Activated gamma-delta T cell treated with anti-CD3 and anti-CD28 coated beads, Interleukin-2, amount 50 U/mL, for 16 hours (primary cell): ENCODE results near the gene MYORG.

Source experiments
- DNase-seq: peaks from one replicate; pipeline ENCODE4 v3.0.0-alpha.2; 2020; ENCODE audit warnings: low read depth

The MYORG gene

GRCh38 chr9:34376596-34377403 lies at the start of gene MYORG:
MYORG (minus strand) TSS chr9:34376898; CDS start chr9:34372943, 3,955 bp downstream.
- DNase-seq = peak; percentile 95

GRCh38 chr9:34419716-34420504 lies 43.2 kb upstream of the MYORG start:
- no peak for DNase-seq

- DNase-seq = no peak
These were observed 41.0 kb upstream of the MYORG start for GRCh38 chr9:34417734-34418133.

- no peak for DNase-seq
These were observed 36.6 kb upstream of the MYORG start for GRCh38 chr9:34413231-34413852.

GRCh38 chr9:34412336-34412735 lies 35.6 kb upstream of the MYORG start:
- no peak for DNase-seq

- DNase-seq = no peak
These were observed 32.5 kb upstream of the MYORG start for GRCh38 chr9:34409154-34409553.

- no peak for DNase-seq
These were observed 31.5 kb upstream of the MYORG start for GRCh38 chr9:34408173-34408572.

GRCh38 chr9:34406219-34406618 lies 29.5 kb upstream of the MYORG start:
- DNase-seq = no peak

- no peak for DNase-seq
These were observed 29.0 kb upstream of the MYORG start for GRCh38 chr9:34405719-34406118.

- DNase-seq = no peak
These were observed 27.1 kb upstream of the MYORG start for GRCh38 chr9:34403554-34404380.

- DNase-seq = no peak
These were observed 24.2 kb upstream of the MYORG start for GRCh38 chr9:34400686-34401602.

- no peak for DNase-seq
These were observed 23.6 kb upstream of the MYORG start for GRCh38 chr9:34400275-34400674.

GRCh38 chr9:34399729-34400128 lies 23.0 kb upstream of the MYORG start:
- no peak for DNase-seq

- no peak for DNase-seq
These were observed 22.2 kb upstream of the MYORG start for GRCh38 chr9:34398875-34399274.

- DNase-seq = no peak
These were observed 19.8 kb upstream of the MYORG start for GRCh38 chr9:34396276-34397214.

- DNase-seq = no peak
These were observed 15.8 kb upstream of the MYORG start for GRCh38 chr9:34392511-34392910.

GRCh38 chr9:34387239-34387638 lies 10.5 kb upstream of the MYORG start:
- DNase-seq = no peak

- no peak for DNase-seq
These were observed 10.0 kb upstream of the MYORG start for GRCh38 chr9:34386656-34387055.

GRCh38 chr9:34385561-34386230 lies 9.0 kb upstream of the MYORG start:
- no peak for DNase-seq
